Upper lobe of right lung (tissue), 1 donor: ENCODE results near the gene NHERF2. TPM values are rescaled to one million over a fixed set of nuclear protein-coding genes. Genes with fewer than 3 reads are reported as not detected.

ENCODE experiments used
- ATAC-seq: fragments of 200-7000 bp; cut with Tn5 transposase; one replicate; pipeline ENCODE4 v1.9.1; 2020; ENCODE audit warnings: mild to moderate bottlenecking, moderate library complexity
- DNase-seq: peaks from one replicate; pipeline ENCODE4 v3.0.0-alpha.2; 2020
- H3K27ac ChIP-seq: fragments of 200-600 bp; one replicate; pipeline ENCODE4 v1.8.0; 2022
- H3K27me3 ChIP-seq: fragments of 200-600 bp; one replicate; pipeline ENCODE4 v1.8.0; 2022; ENCODE audit warnings: mild to moderate bottlenecking
- H3K36me3 ChIP-seq: fragments of 200-600 bp; one replicate; pipeline ENCODE4 v1.8.0; 2022
- H3K4me1 ChIP-seq: fragments of 200-600 bp; one replicate; pipeline ENCODE4 v1.8.0; 2022
- H3K4me3 ChIP-seq: fragments of 200-600 bp; one replicate; pipeline ENCODE4 v1.8.0; 2022; ENCODE audit warnings: mild to moderate bottlenecking
- H3K9me3 ChIP-seq: fragments of 200-600 bp; one replicate; pipeline ENCODE4 v1.8.0; 2022
- intact Hi-C: fragments of 100-400 bp; cut with DNase I; formaldehyde crosslinking; loops from one replicate; pipeline ENCODE4 v1.11.0; 2022
- total RNA-seq: library from RNA; stranded (reverse); fragmentation: NEBNext Ultra II Directional; extraction: Animal tissue kit (Norgen Biotek cat#: 25700); gene quantifications from one replicate; pipeline ENCODE4 v1.2.1, GENCODE V29; 2021
- TF ChIP-seq, protein P1 (sequence below): fragments of 200-600 bp; IDR thresholded peaks from one replicate; pipeline ENCODE4 v1.8.0; 2022; ENCODE audit warnings: antibody characterized with exemption
- donor health status: DM: no; HTN: yes; CAD: no; lungs with severe emphysema.

NHERF2 gene
- total RNA-seq, 1 donor from 2014 or later = 363 TPM

- Histone ChIP-seq H3K9me3 (no peaks in the 10 kb centered on the region), H3K27me3 (no peaks in the 10 kb centered on the region), H3K36me3 (peaks cover 13% of the 10 kb centered on the region), H3K4me3 (no peak overlapping the region), H3K4me1 (peaks cover 95% of the 10 kb centered on the region), H3K27ac (peak overlapping the region; percentile 94)
- peak; percentile 3 for ATAC-seq
- intact Hi-C loops = no loop called here
- no peak for DNase-seq
- TF ChIP-seq, protein P1, sequence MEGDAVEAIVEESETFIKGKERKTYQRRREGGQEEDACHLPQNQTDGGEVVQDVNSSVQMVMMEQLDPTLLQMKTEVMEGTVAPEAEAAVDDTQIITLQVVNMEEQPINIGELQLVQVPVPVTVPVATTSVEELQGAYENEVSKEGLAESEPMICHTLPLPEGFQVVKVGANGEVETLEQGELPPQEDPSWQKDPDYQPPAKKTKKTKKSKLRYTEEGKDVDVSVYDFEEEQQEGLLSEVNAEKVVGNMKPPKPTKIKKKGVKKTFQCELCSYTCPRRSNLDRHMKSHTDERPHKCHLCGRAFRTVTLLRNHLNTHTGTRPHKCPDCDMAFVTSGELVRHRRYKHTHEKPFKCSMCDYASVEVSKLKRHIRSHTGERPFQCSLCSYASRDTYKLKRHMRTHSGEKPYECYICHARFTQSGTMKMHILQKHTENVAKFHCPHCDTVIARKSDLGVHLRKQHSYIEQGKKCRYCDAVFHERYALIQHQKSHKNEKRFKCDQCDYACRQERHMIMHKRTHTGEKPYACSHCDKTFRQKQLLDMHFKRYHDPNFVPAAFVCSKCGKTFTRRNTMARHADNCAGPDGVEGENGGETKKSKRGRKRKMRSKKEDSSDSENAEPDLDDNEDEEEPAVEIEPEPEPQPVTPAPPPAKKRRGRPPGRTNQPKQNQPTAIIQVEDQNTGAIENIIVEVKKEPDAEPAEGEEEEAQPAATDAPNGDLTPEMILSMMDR = no peak
Measured at GRCh38 chr16:2040787-2041522, 14.3 kb downstream of the NHERF2 start.

GRCh38 chr16:2042171-2042985 lies 15.7 kb downstream of the NHERF2 start:
- Histone ChIP-seq H3K27me3 (no peaks in the 10 kb centered on the region), H3K9me3 (no peaks in the 10 kb centered on the region), H3K4me1 (peaks cover 93% of the 10 kb centered on the region), H3K36me3 (peaks cover 6% of the 10 kb centered on the region), H3K27ac (peak overlapping the region; percentile 94), H3K4me3 (no peak overlapping the region)
- intact Hi-C loops = no loop called here
- TF ChIP-seq, protein P1 = no peak
- peak; percentile 74 for ATAC-seq
- DNase-seq = peak; percentile 93

GRCh38 chr16:2042986-2043666 lies 16.4 kb downstream of the NHERF2 start:
- DNase-seq (peak; percentile 86), ATAC-seq (peak; percentile 2)
- TF ChIP-seq, protein P1 = no peak
- H3K4me3 ChIP-seq = no peak overlapping the region
- peaks cover 86% of the 10 kb centered on the region for H3K4me1 ChIP-seq
- H3K9me3 ChIP-seq = no peaks in the 10 kb centered on the region
- peak overlapping the region; percentile 59 for H3K27ac ChIP-seq
- H3K36me3 ChIP-seq = no peaks in the 10 kb centered on the region
- intact Hi-C loops = no loop called here
- no peaks in the 10 kb centered on the region for H3K27me3 ChIP-seq

DNA sequence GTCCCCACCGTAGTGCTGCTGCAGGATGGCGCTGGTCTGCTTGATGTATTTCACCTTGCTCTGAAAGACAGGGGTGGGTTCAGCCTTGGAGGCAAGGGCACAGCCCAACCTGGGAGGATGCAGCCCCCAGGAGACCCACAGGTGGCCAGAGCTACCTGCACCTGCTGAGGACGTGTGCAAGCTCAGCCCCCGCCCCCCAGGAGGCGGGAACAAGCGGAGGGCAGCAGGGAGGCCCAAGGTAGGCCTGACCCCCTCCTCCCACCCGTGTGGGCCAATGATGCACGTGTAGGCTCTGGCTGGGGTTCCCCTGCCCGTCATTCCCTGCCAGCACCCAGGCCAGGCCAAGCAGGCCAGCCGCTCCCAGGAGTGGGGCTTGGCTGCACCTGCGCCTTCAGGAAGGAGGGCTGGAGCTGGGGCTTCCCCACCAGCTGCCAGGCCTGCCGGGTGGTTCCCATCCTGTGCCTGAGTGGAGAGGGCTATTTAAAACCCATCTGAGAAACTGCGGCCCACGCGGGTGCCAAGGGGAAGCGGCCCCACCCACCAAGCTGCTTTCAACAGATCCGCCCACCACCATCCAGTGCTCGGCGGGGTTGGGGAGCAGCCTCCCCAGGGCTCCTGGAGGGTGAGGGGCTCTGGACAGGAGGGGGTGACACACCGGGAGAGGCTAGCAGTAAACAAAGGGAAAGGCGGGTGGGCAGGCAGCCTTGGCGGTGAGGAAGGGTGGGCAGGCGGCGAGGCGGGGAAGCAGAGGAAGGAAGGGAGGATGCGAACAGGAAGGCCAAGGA lies 17.2 kb downstream of the NHERF2 start:
- H3K4me3 ChIP-seq = no peak overlapping the region

More for the DNA sequence above, 17.2 kb downstream of the NHERF2 start:
- H3K4me1 ChIP-seq = peaks cover 84% of the 10 kb centered on the region
- H3K27ac ChIP-seq = peak overlapping the region; percentile 59
- ATAC-seq (peak; percentile 12), DNase-seq (peak; percentile 89)
- TF ChIP-seq, protein P1 = no peak
- intact Hi-C loops = no loop called here
- no peaks in the 10 kb centered on the region for H3K27me3 ChIP-seq
- no peaks in the 10 kb centered on the region for H3K9me3 ChIP-seq
- no peaks in the 10 kb centered on the region for H3K36me3 ChIP-seq
